ENCODE results near the gene DPM1. TPM values are rescaled to one million over a fixed set of nuclear protein-coding genes. Genes with fewer than 3 reads are reported as not detected.

The DPM1 gene
- total RNA-seq, 2 donors from 2014 or later: 18.1 to 32.7 TPM

DNA sequence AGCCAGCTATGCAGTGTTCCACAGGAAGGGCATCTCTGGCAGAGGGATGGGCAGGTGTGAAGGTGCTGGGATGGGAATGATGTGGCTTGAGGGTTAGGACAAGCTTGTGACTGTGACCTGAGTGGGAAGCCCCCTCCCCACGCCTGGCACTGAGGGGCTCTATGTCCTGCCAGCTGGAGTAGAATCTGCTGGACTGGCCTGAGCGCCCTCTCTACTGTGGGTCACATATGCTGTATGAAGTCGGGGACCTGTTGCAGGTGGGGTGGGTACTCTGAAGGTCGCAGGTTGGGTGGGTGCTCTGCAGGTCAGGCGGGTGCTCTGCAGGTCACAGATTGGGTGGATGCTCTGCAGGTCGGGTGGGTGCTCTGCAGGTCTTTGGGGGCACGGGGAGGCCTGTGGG, 44.3 kb upstream of the DPM1 start:
- no peaks in the 10 kb centered on the region for H3K36me3 ChIP-seq (replicated peaks in 1 of 2; ENCODE audit: insufficient read depth in 1 of 2, low read depth in 2 of 2)
- no peaks in the 10 kb centered on the region for H3K27me3 ChIP-seq
- WGBS, 2 donors: 45 to 57% methylated on average over 5 to 7 of the region's 7 CpGs
- DNase-seq (no peak), ATAC-seq (no peak)
- no peak for TF ChIP-seq POLR2A (IDR thresholded peaks at IDR 0.05)
- TF ChIP-seq, protein P1, sequence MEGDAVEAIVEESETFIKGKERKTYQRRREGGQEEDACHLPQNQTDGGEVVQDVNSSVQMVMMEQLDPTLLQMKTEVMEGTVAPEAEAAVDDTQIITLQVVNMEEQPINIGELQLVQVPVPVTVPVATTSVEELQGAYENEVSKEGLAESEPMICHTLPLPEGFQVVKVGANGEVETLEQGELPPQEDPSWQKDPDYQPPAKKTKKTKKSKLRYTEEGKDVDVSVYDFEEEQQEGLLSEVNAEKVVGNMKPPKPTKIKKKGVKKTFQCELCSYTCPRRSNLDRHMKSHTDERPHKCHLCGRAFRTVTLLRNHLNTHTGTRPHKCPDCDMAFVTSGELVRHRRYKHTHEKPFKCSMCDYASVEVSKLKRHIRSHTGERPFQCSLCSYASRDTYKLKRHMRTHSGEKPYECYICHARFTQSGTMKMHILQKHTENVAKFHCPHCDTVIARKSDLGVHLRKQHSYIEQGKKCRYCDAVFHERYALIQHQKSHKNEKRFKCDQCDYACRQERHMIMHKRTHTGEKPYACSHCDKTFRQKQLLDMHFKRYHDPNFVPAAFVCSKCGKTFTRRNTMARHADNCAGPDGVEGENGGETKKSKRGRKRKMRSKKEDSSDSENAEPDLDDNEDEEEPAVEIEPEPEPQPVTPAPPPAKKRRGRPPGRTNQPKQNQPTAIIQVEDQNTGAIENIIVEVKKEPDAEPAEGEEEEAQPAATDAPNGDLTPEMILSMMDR (IDR thresholded peaks at IDR 0.05): no peak
- intact Hi-C loops (cut with DNase I): no loop called here
- no peak overlapping the region for H3K27ac ChIP-seq
- H3K4me3 ChIP-seq: no peak overlapping the region
- no peaks in the 10 kb centered on the region for H3K9me3 ChIP-seq
- H3K4me1 ChIP-seq: no peaks in the 10 kb centered on the region

DNA sequence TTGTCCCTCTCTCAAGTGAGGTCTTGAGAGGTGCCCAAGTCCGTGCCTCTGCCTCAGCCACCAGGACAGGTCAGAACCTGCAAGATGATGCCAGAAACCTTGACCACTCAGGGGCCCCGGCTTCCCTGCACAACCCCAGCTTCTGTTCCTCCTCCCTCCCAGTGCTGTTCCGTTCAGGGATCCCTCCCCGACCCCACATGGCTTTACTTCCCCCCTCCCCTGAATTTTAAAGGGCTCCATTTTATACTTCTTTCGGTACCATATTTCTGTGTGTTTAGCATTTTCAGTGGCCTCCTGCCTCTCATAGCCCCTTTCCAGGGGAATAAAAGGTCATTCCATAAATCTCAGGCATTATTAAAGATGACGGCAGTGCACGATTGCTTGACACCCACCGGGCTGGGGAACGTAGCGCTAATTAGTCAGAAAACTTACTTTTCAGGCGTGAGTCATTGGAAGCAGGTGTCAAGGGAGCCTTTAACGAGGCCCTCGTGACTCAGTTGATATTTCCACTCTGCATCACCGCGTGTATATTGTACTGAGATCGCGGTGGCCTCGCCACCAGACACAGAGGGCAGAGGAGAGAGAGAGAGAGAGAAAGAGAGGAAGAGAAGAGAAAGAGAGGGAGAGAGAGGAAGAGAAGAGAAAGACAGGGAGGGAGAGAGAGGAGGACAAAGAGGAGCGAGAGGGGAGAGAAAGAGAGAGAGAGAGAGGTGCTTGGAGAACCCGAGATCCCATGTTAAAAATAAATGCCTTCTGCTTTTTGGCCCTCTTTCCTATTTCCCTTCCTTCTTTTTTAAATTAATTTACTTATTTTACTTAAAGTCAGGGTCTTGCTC, 43.3 kb upstream of the DPM1 start:
- Histone ChIP-seq H3K4me3 (no peak overlapping the region), H3K36me3 (replicated peaks in 1 of 2; ENCODE audit: insufficient read depth in 1 of 2, low read depth in 2 of 2) (no peaks in the 10 kb centered on the region), H3K4me1 (no peaks in the 10 kb centered on the region), H3K27ac (no peak overlapping the region), H3K27me3 (no peaks in the 10 kb centered on the region), H3K9me3 (no peaks in the 10 kb centered on the region)
- TF ChIP-seq POLR2A (IDR thresholded peaks at IDR 0.05): no peak
- TF ChIP-seq, protein P1 (IDR thresholded peaks at IDR 0.05): no peak
- no peak for ATAC-seq
- intact Hi-C loops (cut with DNase I): no loop called here
- no peak for DNase-seq
- 61 to 65% methylated on average over 20 of the region's 20 CpGs for WGBS, 2 donors

DNA sequence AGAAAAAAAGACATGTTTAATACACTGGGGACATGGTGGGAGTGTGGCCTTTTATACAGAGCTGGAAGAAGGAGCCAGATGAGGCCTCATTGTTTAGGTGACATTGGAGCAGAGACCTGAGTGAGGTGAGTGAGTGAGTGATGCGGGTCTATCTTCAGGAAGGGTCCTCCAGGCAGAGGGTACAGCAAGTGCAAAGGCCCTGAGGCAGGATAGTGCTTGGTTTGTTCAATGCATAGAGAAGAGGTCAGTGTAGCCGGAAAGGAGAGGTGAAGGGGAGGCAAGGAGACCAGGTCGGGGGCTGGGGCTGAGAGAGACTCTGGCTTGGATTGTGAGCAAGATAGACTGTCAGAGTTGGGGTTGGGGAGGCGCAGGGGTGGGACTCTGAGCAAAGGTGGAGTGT, 41.0 kb upstream of the DPM1 start:
- Histone ChIP-seq H3K9me3 (no peaks in the 10 kb centered on the region), H3K27ac (no peak overlapping the region), H3K27me3 (no peaks in the 10 kb centered on the region), H3K4me3 (no peak overlapping the region), H3K4me1 (no peaks in the 10 kb centered on the region), H3K36me3 (replicated peaks in 1 of 2; ENCODE audit: insufficient read depth in 1 of 2, low read depth in 2 of 2) (no peaks in the 10 kb centered on the region)
- TF ChIP-seq POLR2A (IDR thresholded peaks at IDR 0.05): no peak
- TF ChIP-seq, protein P1 (IDR thresholded peaks at IDR 0.05): no peak
- no peak for ATAC-seq
- WGBS, 2 donors: 75 to 82% methylated on average over 4 of the region's 4 CpGs
- no peak for DNase-seq
- intact Hi-C loops (cut with DNase I): no loop called here

DNA sequence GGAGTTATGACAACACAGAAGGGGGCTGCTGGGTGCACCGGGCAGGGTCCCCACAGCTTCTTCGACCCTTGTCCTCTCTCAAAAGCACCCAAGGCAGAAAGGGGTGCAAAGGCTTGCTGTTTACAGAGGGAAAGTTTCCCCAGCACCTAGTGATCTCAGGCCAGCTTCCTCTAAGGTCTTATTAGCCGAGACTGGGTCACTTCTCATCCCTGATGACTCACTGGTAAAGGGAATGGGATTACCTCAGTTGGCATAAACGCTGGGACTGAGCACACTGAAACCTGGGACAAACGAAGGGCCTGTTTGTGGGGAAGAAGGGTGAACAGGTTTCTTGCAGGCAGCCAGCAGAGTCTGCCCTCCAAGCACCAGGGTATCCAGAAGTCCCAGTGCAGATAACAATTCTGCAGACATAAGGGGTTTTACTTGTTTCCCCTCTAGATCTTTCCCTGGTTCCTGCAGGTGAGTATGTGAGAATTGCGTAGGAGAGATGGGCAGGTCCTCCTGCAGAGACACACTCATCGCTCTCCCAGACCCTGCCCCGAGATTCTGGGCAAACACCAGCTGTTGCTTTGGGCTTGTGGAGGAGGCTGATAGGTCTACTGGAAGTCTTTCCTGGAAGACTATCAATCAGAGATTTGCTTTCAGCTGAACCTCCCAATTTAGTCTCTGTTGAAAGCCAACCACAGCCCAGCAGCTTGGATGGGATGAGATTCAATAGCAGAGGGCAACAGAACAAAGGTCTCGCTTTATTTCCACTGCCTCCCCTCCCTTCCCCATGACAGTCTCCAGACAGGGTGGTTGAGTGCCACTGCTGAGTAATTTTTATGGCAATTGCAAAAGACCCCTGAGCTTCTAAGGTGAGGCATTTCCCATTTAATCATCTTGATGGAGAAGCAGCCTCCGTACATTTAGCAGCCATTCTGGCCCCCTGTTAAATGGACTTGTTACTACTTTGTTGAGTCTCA, 38.9 kb upstream of the DPM1 start:
- WGBS, 2 donors: 25 to 50% methylated on average over 8 to 10 of the region's 10 CpGs
- no peaks in the 10 kb centered on the region for H3K27me3 ChIP-seq
- ATAC-seq: no peak
- no peaks in the 10 kb centered on the region for H3K36me3 ChIP-seq (replicated peaks in 1 of 2; ENCODE audit: insufficient read depth in 1 of 2, low read depth in 2 of 2)
- intact Hi-C loops (cut with DNase I): no loop called here
- no peak for DNase-seq
- H3K9me3 ChIP-seq: no peaks in the 10 kb centered on the region
- H3K4me3 ChIP-seq: no peak overlapping the region
- H3K4me1 ChIP-seq: no peaks in the 10 kb centered on the region
- TF ChIP-seq, protein P1 (IDR thresholded peaks at IDR 0.05): no peak
- no peak for TF ChIP-seq POLR2A (IDR thresholded peaks at IDR 0.05)
- H3K27ac ChIP-seq: no peak overlapping the region
